IMR-90 (cell line): ENCODE results near the gene CCDC198.

Source experiments
- BHLHE40 ChIP-seq: fragments of 150-350 bp; IDR thresholded peaks from 2 replicates; pipeline ENCODE4 v1.6.1; 2016; ENCODE audit warnings: mild to moderate bottlenecking, low read depth, low read length
- MAZ ChIP-seq: IDR thresholded peaks from 2 replicates; pipeline ENCODE4 v1.6.1; 2012; ENCODE audit warnings: low read depth, mild to moderate bottlenecking, low read length, improper control_type of control experiment, moderate library complexity, borderline replicate concordance
- NFE2L2 ChIP-seq: fragments of 150-350 bp; IDR thresholded peaks from 2 replicates; pipeline ENCODE4 v1.6.1; 2016; ENCODE audit warnings: low read depth, mild to moderate bottlenecking, low read length
- POLR2A ChIP-seq: IDR thresholded peaks from 2 replicates; pipeline ENCODE4 v1.6.1; 2012; ENCODE audit warnings: mild to moderate bottlenecking, low read depth, low read length
- SMC3 ChIP-seq: fragments of 150-350 bp; IDR thresholded peaks from 2 replicates; pipeline ENCODE4 v1.6.1; 2016; ENCODE audit warnings: low read depth, mild to moderate bottlenecking, antibody characterized with exemption, low read length, moderate library complexity
- TF ChIP-seq, protein P1 (sequence below): conservative IDR thresholded peaks from 2 replicates; pipeline ENCODE4 v1.5.1; 2012; ENCODE audit warnings: mild to moderate bottlenecking, low read depth, low read length, improper control_type of control experiment

DNA sequence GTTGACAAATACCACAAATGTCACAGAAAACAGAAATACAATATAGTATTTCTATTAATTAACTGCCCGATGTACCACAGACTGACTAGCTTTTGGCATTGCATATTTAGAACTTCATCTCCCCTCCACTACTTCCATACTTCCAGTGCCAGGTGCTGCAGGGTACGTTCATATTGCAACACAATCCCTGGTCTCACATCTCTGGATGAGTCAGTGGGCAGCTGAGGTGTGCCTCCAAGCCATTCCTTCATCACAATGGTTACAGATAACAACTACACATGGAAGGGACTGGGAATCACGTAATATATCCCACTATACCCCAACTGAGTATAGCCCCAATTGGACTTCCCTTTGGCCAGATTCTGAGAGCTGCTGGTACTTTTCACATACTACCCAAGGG, 31.1 kb downstream of the CCDC198 start:
- TF ChIP-seq BHLHE40 (no peak), NFE2L2 (no peak), SMC3 (no peak), POLR2A (no peak), MAZ (no peak)
- TF ChIP-seq, protein P1, sequence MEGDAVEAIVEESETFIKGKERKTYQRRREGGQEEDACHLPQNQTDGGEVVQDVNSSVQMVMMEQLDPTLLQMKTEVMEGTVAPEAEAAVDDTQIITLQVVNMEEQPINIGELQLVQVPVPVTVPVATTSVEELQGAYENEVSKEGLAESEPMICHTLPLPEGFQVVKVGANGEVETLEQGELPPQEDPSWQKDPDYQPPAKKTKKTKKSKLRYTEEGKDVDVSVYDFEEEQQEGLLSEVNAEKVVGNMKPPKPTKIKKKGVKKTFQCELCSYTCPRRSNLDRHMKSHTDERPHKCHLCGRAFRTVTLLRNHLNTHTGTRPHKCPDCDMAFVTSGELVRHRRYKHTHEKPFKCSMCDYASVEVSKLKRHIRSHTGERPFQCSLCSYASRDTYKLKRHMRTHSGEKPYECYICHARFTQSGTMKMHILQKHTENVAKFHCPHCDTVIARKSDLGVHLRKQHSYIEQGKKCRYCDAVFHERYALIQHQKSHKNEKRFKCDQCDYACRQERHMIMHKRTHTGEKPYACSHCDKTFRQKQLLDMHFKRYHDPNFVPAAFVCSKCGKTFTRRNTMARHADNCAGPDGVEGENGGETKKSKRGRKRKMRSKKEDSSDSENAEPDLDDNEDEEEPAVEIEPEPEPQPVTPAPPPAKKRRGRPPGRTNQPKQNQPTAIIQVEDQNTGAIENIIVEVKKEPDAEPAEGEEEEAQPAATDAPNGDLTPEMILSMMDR, result no peak
